ENCODE measurements around the gene SLC46A2. TPM values are rescaled to one million over a fixed set of nuclear protein-coding genes. Genes with fewer than 3 reads are reported as not detected.

SLC46A2 gene
- total RNA-seq, 1 experiment from 2014 or later, result not detected

DNA sequence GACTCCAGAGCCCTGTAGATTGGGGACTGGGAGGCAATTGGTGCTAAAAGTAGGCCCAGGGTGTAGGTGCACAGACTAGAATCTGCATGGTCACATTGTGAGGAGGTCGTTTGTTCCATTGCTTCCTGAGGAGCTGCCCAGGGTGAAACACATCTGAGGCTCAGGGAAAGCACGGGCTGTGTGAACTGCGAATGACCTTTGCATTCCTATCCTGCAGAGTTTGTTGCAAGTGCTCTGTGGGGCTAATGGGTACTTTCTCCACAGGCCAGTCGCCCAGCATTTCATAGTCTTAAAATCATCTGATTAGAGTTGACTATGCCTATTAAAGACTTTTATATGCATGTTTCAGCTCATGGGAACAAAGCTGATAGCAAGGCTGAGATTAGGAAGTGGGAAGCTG, 14.4 kb upstream of the SLC46A2 start:
- Histone ChIP-seq H3K27ac (ENCODE audit: low read depth, low read length) (no peak overlapping the region), H3K79me2 (ENCODE audit: insufficient read depth, low read length) (no peaks in the 10 kb centered on the region), H3K9me3 (ENCODE audit: control insufficient read depth in 1 of 2, insufficient read depth in 1 of 2, low read depth in 1 of 2, low read length in 2 of 2) (no peaks in the 10 kb centered on the region), H3K4me2 (ENCODE audit: low read length) (no peak overlapping the region), H3K4me1 (ENCODE audit: control insufficient read depth in 1 of 2, insufficient read depth in 2 of 2, low read length in 2 of 2) (0 out of 4 replicates have a peak, but pooled peaks cover 0 to 2% of the 10 kb centered on the region in 2 experiments), H3K36me3 (ENCODE audit: control insufficient read depth in 1 of 2, insufficient read depth in 2 of 2, low read length in 2 of 2) (no peaks in the 10 kb centered on the region), H3K9ac (ENCODE audit: low read length) (no peak overlapping the region), H2AFZ (ENCODE audit: low read depth, low read length, poor library complexity, severe bottlenecking) (no peak overlapping the region), H4K20me1 (ENCODE audit: insufficient read depth) (no peaks in the 10 kb centered on the region), H3K4me3 (replicated peaks in 1 of 2; ENCODE audit: low read depth in 1 of 2, low read length in 2 of 2) (no peak overlapping the region), H3K9me2 (ENCODE audit: insufficient read depth) (no peaks in the 10 kb centered on the region), H3K27me3 (ENCODE audit: insufficient read depth, low read length) (no peaks in the 10 kb centered on the region)
- intact Hi-C loops (cut with micrococcal nuclease), result no loop called here
- ChIA-PET CTCF (no interaction called here), POLR2A (no interaction called here), RAD21 (ENCODE audit: low non-redundant PET in 1 of 2, low total read pairs in 2 of 2, uncharacterized antibody in 2 of 2, unreplicated experiment in 2 of 2) (no interaction called here)
- no TSS peak for BruUV-seq (replicated peaks)
- ATAC-seq (no peak), DNase-seq (ENCODE audit: low read depth, low spot score) (no peak)
- TF ChIP-seq EGR1 (IDR thresholded peaks at IDR 0.05; ENCODE audit: low read depth), result no peak
- TF ChIP-seq, protein P1, sequence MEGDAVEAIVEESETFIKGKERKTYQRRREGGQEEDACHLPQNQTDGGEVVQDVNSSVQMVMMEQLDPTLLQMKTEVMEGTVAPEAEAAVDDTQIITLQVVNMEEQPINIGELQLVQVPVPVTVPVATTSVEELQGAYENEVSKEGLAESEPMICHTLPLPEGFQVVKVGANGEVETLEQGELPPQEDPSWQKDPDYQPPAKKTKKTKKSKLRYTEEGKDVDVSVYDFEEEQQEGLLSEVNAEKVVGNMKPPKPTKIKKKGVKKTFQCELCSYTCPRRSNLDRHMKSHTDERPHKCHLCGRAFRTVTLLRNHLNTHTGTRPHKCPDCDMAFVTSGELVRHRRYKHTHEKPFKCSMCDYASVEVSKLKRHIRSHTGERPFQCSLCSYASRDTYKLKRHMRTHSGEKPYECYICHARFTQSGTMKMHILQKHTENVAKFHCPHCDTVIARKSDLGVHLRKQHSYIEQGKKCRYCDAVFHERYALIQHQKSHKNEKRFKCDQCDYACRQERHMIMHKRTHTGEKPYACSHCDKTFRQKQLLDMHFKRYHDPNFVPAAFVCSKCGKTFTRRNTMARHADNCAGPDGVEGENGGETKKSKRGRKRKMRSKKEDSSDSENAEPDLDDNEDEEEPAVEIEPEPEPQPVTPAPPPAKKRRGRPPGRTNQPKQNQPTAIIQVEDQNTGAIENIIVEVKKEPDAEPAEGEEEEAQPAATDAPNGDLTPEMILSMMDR (IDR thresholded peaks at IDR 0.05 in 2 of 3, conservative IDR thresholded peaks at IDR 0.05 in 1 of 3; ENCODE audit: borderline replicate concordance in 1 of 3, insufficient read depth in 1 of 3, low read depth in 2 of 3, low read length in 2 of 3), result no peak
- no peak for TF ChIP-seq ELF1 (IDR thresholded peaks at IDR 0.05; ENCODE audit: borderline replicate concordance, low read depth)
- TF ChIP-seq RAD21 (IDR thresholded peaks at IDR 0.05; ENCODE audit: low read depth), result no peak
- TF ChIP-seq ZFX (IDR thresholded peaks at IDR 0.05), result no peak
- no peak for TF ChIP-seq SRF (IDR thresholded peaks at IDR 0.05; ENCODE audit: low read depth)
- TF ChIP-seq TCF7L2 (IDR thresholded peaks at IDR 0.05; ENCODE audit: borderline replicate concordance, extremely low read depth, insufficient read depth, insufficient read length), result no peak
- no peak for TF ChIP-seq CEBPB (IDR thresholded peaks at IDR 0.05; ENCODE audit: low read depth)
- TF ChIP-seq CBX3 (IDR thresholded peaks at IDR 0.05; ENCODE audit: low read depth), result no peak
- TF ChIP-seq, protein P2, sequence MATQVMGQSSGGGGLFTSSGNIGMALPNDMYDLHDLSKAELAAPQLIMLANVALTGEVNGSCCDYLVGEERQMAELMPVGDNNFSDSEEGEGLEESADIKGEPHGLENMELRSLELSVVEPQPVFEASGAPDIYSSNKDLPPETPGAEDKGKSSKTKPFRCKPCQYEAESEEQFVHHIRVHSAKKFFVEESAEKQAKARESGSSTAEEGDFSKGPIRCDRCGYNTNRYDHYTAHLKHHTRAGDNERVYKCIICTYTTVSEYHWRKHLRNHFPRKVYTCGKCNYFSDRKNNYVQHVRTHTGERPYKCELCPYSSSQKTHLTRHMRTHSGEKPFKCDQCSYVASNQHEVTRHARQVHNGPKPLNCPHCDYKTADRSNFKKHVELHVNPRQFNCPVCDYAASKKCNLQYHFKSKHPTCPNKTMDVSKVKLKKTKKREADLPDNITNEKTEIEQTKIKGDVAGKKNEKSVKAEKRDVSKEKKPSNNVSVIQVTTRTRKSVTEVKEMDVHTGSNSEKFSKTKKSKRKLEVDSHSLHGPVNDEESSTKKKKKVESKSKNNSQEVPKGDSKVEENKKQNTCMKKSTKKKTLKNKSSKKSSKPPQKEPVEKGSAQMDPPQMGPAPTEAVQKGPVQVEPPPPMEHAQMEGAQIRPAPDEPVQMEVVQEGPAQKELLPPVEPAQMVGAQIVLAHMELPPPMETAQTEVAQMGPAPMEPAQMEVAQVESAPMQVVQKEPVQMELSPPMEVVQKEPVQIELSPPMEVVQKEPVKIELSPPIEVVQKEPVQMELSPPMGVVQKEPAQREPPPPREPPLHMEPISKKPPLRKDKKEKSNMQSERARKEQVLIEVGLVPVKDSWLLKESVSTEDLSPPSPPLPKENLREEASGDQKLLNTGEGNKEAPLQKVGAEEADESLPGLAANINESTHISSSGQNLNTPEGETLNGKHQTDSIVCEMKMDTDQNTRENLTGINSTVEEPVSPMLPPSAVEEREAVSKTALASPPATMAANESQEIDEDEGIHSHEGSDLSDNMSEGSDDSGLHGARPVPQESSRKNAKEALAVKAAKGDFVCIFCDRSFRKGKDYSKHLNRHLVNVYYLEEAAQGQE (IDR thresholded peaks at IDR 0.05; ENCODE audit: low read depth), result no peak
- TF ChIP-seq SP1 (IDR thresholded peaks at IDR 0.05; ENCODE audit: low read depth), result no peak
- TF ChIP-seq SIN3A (IDR thresholded peaks at IDR 0.05; ENCODE audit: low read depth), result no peak
- TF ChIP-seq JUND (IDR thresholded peaks at IDR 0.05), result no peak
- no peak for TF ChIP-seq EZH2 (IDR thresholded peaks at IDR 0.05)
- TF ChIP-seq POLR2A (IDR thresholded peaks at IDR 0.05; ENCODE audit: borderline replicate concordance, extremely low read depth, insufficient read depth, insufficient read length), result no peak
- no peak for TF ChIP-seq ZNF274 (IDR thresholded peaks at IDR 0.05; ENCODE audit: low read depth, low read length)
- TF ChIP-seq, protein P3, sequence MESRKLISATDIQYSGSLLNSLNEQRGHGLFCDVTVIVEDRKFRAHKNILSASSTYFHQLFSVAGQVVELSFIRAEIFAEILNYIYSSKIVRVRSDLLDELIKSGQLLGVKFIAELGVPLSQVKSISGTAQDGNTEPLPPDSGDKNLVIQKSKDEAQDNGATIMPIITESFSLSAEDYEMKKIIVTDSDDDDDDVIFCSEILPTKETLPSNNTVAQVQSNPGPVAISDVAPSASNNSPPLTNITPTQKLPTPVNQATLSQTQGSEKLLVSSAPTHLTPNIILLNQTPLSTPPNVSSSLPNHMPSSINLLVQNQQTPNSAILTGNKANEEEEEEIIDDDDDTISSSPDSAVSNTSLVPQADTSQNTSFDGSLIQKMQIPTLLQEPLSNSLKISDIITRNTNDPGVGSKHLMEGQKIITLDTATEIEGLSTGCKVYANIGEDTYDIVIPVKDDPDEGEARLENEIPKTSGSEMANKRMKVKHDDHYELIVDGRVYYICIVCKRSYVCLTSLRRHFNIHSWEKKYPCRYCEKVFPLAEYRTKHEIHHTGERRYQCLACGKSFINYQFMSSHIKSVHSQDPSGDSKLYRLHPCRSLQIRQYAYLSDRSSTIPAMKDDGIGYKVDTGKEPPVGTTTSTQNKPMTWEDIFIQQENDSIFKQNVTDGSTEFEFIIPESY (IDR thresholded peaks at IDR 0.05; ENCODE audit: extremely low read depth, insufficient replicate concordance, low read length), result no peak
- TF ChIP-seq, protein P4, sequence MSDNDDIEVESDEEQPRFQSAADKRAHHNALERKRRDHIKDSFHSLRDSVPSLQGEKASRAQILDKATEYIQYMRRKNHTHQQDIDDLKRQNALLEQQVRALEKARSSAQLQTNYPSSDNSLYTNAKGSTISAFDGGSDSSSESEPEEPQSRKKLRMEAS (IDR thresholded peaks at IDR 0.05), result no peak
- no peak for TF ChIP-seq POLR2AphosphoS5 (IDR thresholded peaks at IDR 0.05; ENCODE audit: low read depth, low read length)
- no peak for TF ChIP-seq FOSL1 (IDR thresholded peaks at IDR 0.05; ENCODE audit: low read depth)

Measured in HCT116 (cell line).